SK-N-SH treated with all-trans-retinoic acid at 6 μM for 48 hours (cell line): ENCODE measurements around the gene CFAP299.
A peak's percentile ranks its signal among the peaks of the same experiment; 100 is the strongest.

Experiments
- ATAC-seq: fragments of 200-7000 bp; cut with Tn5 transposase; 3 replicates; pipeline ENCODE4 v1.9.1; 2020; ENCODE audit warnings: mild to moderate bottlenecking, moderate library complexity
- ARNTL ChIP-seq: fragments of 450-650 bp; formaldehyde crosslinking; IDR thresholded peaks from 2 replicates; pipeline ENCODE4 v1.5.0; 2020; ENCODE audit warnings: low read depth, mild to moderate bottlenecking, moderate library complexity, borderline replicate concordance
- BACH2 ChIP-seq: fragments of 250-450 bp; sonication (Bioruptor Pico); IDR thresholded peaks from 2 replicates; pipeline ENCODE4 v1.9.0; 2021; ENCODE audit warnings: mild to moderate bottlenecking, borderline replicate concordance
- CREB5 ChIP-seq: fragments of 250-450 bp; sonication (Bioruptor Pico); IDR thresholded peaks from 2 replicates; pipeline ENCODE4 v1.5.1; 2020; ENCODE audit warnings: low read depth, mild to moderate bottlenecking, moderate library complexity
- CSDC2 ChIP-seq: fragments of 250-450 bp; sonication (Bioruptor Pico); IDR thresholded peaks from 2 replicates; pipeline ENCODE4 v1.5.0; 2020; ENCODE audit warnings: mild to moderate bottlenecking, moderate library complexity
- ESRRG ChIP-seq: fragments of 250-450 bp; sonication (Bioruptor Pico); IDR thresholded peaks from 2 replicates; pipeline ENCODE4 v1.6.1; 2021; ENCODE audit warnings: mild to moderate bottlenecking
- ISL1 ChIP-seq: fragments of 250-450 bp; sonication (Bioruptor Pico); IDR thresholded peaks from 2 replicates; pipeline ENCODE4 v2.1.2; 2022; ENCODE audit warnings: mild to moderate bottlenecking, moderate library complexity
- OSR1 ChIP-seq: fragments of 250-450 bp; sonication (Bioruptor Pico); IDR thresholded peaks from 2 replicates; pipeline ENCODE4 v1.8.0; 2022; ENCODE audit warnings: moderate library complexity, mild to moderate bottlenecking, inconsistent platforms
- POU6F1 ChIP-seq: fragments of 250-450 bp; sonication (Bioruptor Pico); IDR thresholded peaks from 2 replicates; pipeline ENCODE4 v1.8.0; 2021; ENCODE audit warnings: low read depth, mild to moderate bottlenecking, moderate library complexity, borderline replicate concordance
- PPARA ChIP-seq: fragments of 250-450 bp; sonication (Bioruptor Pico); IDR thresholded peaks from 2 replicates; pipeline ENCODE4 v1.5.0; 2020; ENCODE audit warnings: mild to moderate bottlenecking, borderline replicate concordance
- RARB ChIP-seq: fragments of 250-450 bp; sonication (Bioruptor Pico); IDR thresholded peaks from 2 replicates; pipeline ENCODE4 v1.8.0; 2021; ENCODE audit warnings: mild to moderate bottlenecking, moderate library complexity
- SNAI2 ChIP-seq: fragments of 250-450 bp; sonication (Bioruptor Pico); IDR thresholded peaks from 2 replicates; pipeline ENCODE4 v1.5.0; 2020; ENCODE audit warnings: mild to moderate bottlenecking, moderate library complexity
- TCF4 ChIP-seq: fragments of 250-450 bp; sonication (Bioruptor Pico); IDR thresholded peaks from 2 replicates; pipeline ENCODE4 v1.8.0; 2021; ENCODE audit warnings: mild to moderate bottlenecking, moderate library complexity, borderline replicate concordance
- TOX ChIP-seq: fragments of 250-450 bp; sonication (Bioruptor Pico); IDR thresholded peaks from 2 replicates; pipeline ENCODE4 v1.8.0; 2021; ENCODE audit warnings: mild to moderate bottlenecking, moderate library complexity, borderline replicate concordance
- ZC3H10 ChIP-seq: fragments of 250-450 bp; sonication (Bioruptor Pico); IDR thresholded peaks from 2 replicates; pipeline ENCODE4 v1.5.1; 2021; ENCODE audit warnings: mild to moderate bottlenecking, moderate library complexity
- ZFP30 ChIP-seq: fragments of 450-650 bp; formaldehyde crosslinking; IDR thresholded peaks from 2 replicates; pipeline ENCODE4 v1.5.0; 2022; ENCODE audit warnings: mild to moderate bottlenecking, moderate library complexity
- ZNF565 ChIP-seq: fragments of 450-650 bp; formaldehyde crosslinking; conservative IDR thresholded peaks from 2 replicates; pipeline ENCODE4 v1.5.0; 2020; ENCODE audit warnings: low read depth, mild to moderate bottlenecking, moderate library complexity
- ZNF70 ChIP-seq: fragments of 450-650 bp; formaldehyde crosslinking; IDR thresholded peaks from 2 replicates; pipeline ENCODE4 v1.5.0; 2020; ENCODE audit warnings: mild to moderate bottlenecking, moderate library complexity
- ZNF8 ChIP-seq: fragments of 450-650 bp; formaldehyde crosslinking; IDR thresholded peaks from 2 replicates; pipeline ENCODE4 v1.5.0; 2020; ENCODE audit warnings: mild to moderate bottlenecking, moderate library complexity
- TF ChIP-seq, protein P1 (sequence below): fragments of 250-450 bp; sonication (Bioruptor Pico); IDR thresholded peaks from 2 replicates; pipeline ENCODE4 v1.5.0; 2020; ENCODE audit warnings: mild to moderate bottlenecking, moderate library complexity
- TF ChIP-seq, protein P2 (sequence below): fragments of 250-450 bp; sonication (Bioruptor Pico); IDR thresholded peaks from 2 replicates; pipeline ENCODE4 v1.8.0; 2020; ENCODE audit warnings: mild to moderate bottlenecking, moderate library complexity, borderline replicate concordance
- TF ChIP-seq, protein P3 (sequence below): fragments of 250-450 bp; sonication (Bioruptor Pico); IDR thresholded peaks from 2 replicates; pipeline ENCODE4 v1.5.1; 2021; ENCODE audit warnings: mild to moderate bottlenecking, moderate library complexity

Gene CFAP299

DNA sequence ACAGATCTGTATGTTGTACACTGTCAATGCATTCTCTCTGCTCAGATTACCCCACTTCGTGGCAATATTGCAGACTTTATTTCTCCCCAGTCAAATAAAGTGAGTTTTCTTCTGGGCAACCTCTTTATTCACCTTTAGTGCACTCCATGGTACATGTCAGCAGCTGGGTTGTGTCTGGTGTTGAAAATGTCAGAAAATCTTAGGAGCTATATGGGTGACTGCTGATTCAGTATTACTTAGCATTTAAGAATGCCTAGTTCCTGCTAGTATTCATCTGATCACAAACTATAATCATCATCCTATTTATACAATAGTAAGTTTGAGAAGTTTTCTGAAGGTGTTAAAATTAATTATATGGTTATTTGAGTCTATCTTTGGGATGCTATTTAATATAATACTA is 112.5 kb downstream of the CFAP299 start:
- ATAC-seq = peak; percentile 61; the same call in 2 of the 3 replicates
- TF ChIP-seq ARNTL (no peak), TCF4 (no peak), ZNF70 (no peak), OSR1 (CRISPR knock-in tag) (no peak), BACH2 (CRISPR knock-in tag) (no peak), ZC3H10 (CRISPR knock-in tag) (no peak), ISL1 (CRISPR knock-in tag) (no peak), SNAI2 (no peak), RARB (no peak), ZNF565 (CRISPR knock-in tag) (no peak), ZFP30 (no peak)
- TF ChIP-seq, protein P1, sequence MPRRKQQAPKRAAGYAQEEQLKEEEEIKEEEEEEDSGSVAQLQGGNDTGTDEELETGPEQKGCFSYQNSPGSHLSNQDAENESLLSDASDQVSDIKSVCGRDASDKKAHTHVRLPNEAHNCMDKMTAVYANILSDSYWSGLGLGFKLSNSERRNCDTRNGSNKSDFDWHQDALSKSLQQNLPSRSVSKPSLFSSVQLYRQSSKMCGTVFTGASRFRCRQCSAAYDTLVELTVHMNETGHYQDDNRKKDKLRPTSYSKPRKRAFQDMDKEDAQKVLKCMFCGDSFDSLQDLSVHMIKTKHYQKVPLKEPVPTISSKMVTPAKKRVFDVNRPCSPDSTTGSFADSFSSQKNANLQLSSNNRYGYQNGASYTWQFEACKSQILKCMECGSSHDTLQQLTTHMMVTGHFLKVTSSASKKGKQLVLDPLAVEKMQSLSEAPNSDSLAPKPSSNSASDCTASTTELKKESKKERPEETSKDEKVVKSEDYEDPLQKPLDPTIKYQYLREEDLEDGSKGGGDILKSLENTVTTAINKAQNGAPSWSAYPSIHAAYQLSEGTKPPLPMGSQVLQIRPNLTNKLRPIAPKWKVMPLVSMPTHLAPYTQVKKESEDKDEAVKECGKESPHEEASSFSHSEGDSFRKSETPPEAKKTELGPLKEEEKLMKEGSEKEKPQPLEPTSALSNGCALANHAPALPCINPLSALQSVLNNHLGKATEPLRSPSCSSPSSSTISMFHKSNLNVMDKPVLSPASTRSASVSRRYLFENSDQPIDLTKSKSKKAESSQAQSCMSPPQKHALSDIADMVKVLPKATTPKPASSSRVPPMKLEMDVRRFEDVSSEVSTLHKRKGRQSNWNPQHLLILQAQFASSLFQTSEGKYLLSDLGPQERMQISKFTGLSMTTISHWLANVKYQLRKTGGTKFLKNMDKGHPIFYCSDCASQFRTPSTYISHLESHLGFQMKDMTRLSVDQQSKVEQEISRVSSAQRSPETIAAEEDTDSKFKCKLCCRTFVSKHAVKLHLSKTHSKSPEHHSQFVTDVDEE = no peak

- ATAC-seq = no peak
- TF ChIP-seq ZFP30 (no peak), ZNF8 (CRISPR knock-in tag) (no peak), CSDC2 (CRISPR knock-in tag) (no peak), ZC3H10 (CRISPR knock-in tag) (no peak), ISL1 (CRISPR knock-in tag) (no peak), POU6F1 (CRISPR knock-in tag) (no peak), RARB (no peak), CREB5 (no peak), ESRRG (CRISPR knock-in tag) (no peak), TCF4 (no peak), SNAI2 (no peak), ZNF70 (no peak), PPARA (CRISPR knock-in tag) (no peak), BACH2 (CRISPR knock-in tag) (no peak), TOX (CRISPR knock-in tag) (no peak)
- TF ChIP-seq, protein P1 = no peak
- TF ChIP-seq, protein P2, sequence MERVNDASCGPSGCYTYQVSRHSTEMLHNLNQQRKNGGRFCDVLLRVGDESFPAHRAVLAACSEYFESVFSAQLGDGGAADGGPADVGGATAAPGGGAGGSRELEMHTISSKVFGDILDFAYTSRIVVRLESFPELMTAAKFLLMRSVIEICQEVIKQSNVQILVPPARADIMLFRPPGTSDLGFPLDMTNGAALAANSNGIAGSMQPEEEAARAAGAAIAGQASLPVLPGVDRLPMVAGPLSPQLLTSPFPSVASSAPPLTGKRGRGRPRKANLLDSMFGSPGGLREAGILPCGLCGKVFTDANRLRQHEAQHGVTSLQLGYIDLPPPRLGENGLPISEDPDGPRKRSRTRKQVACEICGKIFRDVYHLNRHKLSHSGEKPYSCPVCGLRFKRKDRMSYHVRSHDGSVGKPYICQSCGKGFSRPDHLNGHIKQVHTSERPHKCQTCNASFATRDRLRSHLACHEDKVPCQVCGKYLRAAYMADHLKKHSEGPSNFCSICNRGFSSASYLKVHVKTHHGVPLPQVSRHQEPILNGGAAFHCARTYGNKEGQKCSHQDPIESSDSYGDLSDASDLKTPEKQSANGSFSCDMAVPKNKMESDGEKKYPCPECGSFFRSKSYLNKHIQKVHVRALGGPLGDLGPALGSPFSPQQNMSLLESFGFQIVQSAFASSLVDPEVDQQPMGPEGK (CRISPR knock-in tag) = no peak
- TF ChIP-seq, protein P3, sequence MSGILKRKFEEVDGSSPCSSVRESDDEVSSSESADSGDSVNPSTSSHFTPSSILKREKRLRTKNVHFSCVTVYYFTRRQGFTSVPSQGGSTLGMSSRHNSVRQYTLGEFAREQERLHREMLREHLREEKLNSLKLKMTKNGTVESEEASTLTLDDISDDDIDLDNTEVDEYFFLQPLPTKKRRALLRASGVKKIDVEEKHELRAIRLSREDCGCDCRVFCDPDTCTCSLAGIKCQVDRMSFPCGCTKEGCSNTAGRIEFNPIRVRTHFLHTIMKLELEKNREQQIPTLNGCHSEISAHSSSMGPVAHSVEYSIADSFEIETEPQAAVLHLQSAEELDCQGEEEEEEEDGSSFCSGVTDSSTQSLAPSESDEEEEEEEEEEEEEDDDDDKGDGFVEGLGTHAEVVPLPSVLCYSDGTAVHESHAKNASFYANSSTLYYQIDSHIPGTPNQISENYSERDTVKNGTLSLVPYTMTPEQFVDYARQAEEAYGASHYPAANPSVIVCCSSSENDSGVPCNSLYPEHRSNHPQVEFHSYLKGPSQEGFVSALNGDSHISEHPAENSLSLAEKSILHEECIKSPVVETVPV (CRISPR knock-in tag) = no peak
These were observed 116.5 kb downstream of the CFAP299 start for GRCh38 chr4:80452055-80452454.
